Transverse colon (tissue), 4 donors: ENCODE data around the gene PPP2R2C. TPM values are rescaled to one million over a fixed set of nuclear protein-coding genes. Genes with fewer than 3 reads are reported as not detected.

Experiments
- DNase-seq: peaks from one replicate; pipeline ENCODE4 v3.0.0-alpha.2; 2019
- H3K27ac ChIP-seq, 4 donors: fragments of 200-600 bp; sonication (generic); 2 replicates each; pipeline ENCODE4 v1.5.1; 2016 to 2018; ENCODE audit warnings: inconsistent platforms in 4 of 4
- H3K27me3 ChIP-seq: fragments of 200-600 bp; sonication (generic); 2 replicates; pipeline ENCODE4 v1.5.1; 2017; ENCODE audit warnings: inconsistent platforms
- H3K36me3 ChIP-seq, 4 donors: fragments of 200-600 bp; sonication (generic); 2 replicates each; pipeline ENCODE4 v1.5.1; 2017 to 2019; ENCODE audit warnings: inconsistent platforms in 4 of 4
- H3K4me1 ChIP-seq, 4 donors: fragments of 200-600 bp; sonication (generic); 2 replicates each; pipeline ENCODE4 v1.5.1; 2017 to 2020; ENCODE audit warnings: inconsistent platforms in 4 of 4
- H3K4me3 ChIP-seq, 4 donors: fragments of 200-600 bp; sonication (generic); 1 replicate in 1 of 4; 2 replicates in 3 of 4; pipeline versions ENCODE4 v1.5.1 to v1.6.1; 2017 to 2019; ENCODE audit warnings: inconsistent platforms in 4 of 4
- H3K9me3 ChIP-seq, 2 donors: fragments of 200-600 bp; sonication (generic); 2 replicates each; pipeline ENCODE4 v1.5.1; 2017 to 2019; ENCODE audit warnings: inconsistent platforms in 2 of 2
- CTCF ChIP-seq, 5 experiments: fragments of 200-600 bp in 3 of 5; fragments of 450-650 bp in 2 of 5; sonication (generic) in 3 of 5; IDR thresholded peaks; 1 replicate in 2 of 5; 2 replicates in 3 of 5; pipeline ENCODE4 v1.5.1; 2016 to 2017; ENCODE audit warnings: antibody characterized with exemption in 5 of 5, inconsistent platforms in 3 of 5, mild to moderate bottlenecking in 2 of 5, moderate library complexity in 1 of 5
- EP300 ChIP-seq: sonication (generic); formaldehyde crosslinking; IDR thresholded peaks from one replicate; pipeline ENCODE4 v1.6.1; 2017; ENCODE audit warnings: antibody characterized with exemption, low read depth
- POLR2A ChIP-seq: fragments of 450-650 bp; IDR thresholded peaks from one replicate; pipeline ENCODE4 v1.6.1; 2016; ENCODE audit warnings: antibody characterized with exemption, mild to moderate bottlenecking, moderate library complexity
- POLR2AphosphoS5 ChIP-seq, 3 donors: sonication (generic); formaldehyde crosslinking; IDR thresholded peaks; one replicate each; pipeline ENCODE4 v1.6.1; 2016; ENCODE audit warnings: antibody characterized with exemption in 3 of 3
- WGBS, 2 donors: methylation state at CpG; one replicate each; pipeline ENCODE4 v1.1.5; 2018; ENCODE audit warnings: low coverage in 1 of 2; 5-methylcytosine and 5-hydroxymethylcytosine counted together
- in situ Hi-C, 4 donors: fragments of 200-750 bp; cut with MboI; loops; one replicate each; pipeline versions ENCODE4 v1.15.0 to v1.15.1; 2017; ENCODE audit warnings: low sequenced_read_pairs in 3 of 4, low pct_ligation_motif_present in 1 of 4, low pct_unique_long_range_greater_than_20kb in 1 of 4
- intact Hi-C: fragments of 100-400 bp; cut with DNase I; formaldehyde crosslinking; loops from one replicate; pipeline ENCODE4 v1.15.1; 2023; ENCODE audit warnings: low total_unique reads
- total RNA-seq, 4 donors: library from RNA; depleted of rRNA; stranded (reverse); fragments of >200 nt; gene quantifications; one replicate each; pipeline ENCODE4 v1.1.0, GENCODE V29; 2016

PPP2R2C gene
- total RNA-seq, 4 donors from 2014 or later: 0.27 to 8.8 (median 1.7) TPM

GRCh38 chr4:6278801-6279197 is 193.6 kb downstream of the PPP2R2C start:
- H3K4me3 ChIP-seq: no peak overlapping the region
- H3K27ac ChIP-seq: peak overlapping the region; percentile 47 to 94 (median 60)
- intact Hi-C loops: no loop called here

GRCh38 chr4:6277935-6278800 is 194.2 kb downstream of the PPP2R2C start:
- 71% methylated on average over 21 of the region's 21 CpGs; no CpG with 5 or more reads in 1 of the 2 donors for WGBS, 2 donors
- TF ChIP-seq POLR2A (no peak), CTCF (IDR thresholded peaks at IDR 0.05) (no peak), POLR2AphosphoS5 (IDR thresholded peaks at IDR 0.05) (no peak), EP300 (no peak)
- in situ Hi-C loops: no loop called here
- Histone ChIP-seq H3K4me1 (peaks cover 31 to 67% (median 46%) of the 10 kb centered on the region in 4 donors), H3K36me3 (no peaks in the 10 kb centered on the region), H3K27ac (peak overlapping the region; percentile 47 to 94 (median 60)), H3K9me3 (no peaks in the 10 kb centered on the region), H3K4me3 (no peak overlapping the region), H3K27me3 (no peaks in the 10 kb centered on the region)
- no peak for DNase-seq
- intact Hi-C loops: no loop called here

More at GRCh38 chr4:6278801-6279197, 193.6 kb downstream of the PPP2R2C start:
- H3K36me3 ChIP-seq: no peaks in the 10 kb centered on the region
- 22% methylated on average over 10 of the region's 10 CpGs; no CpG with 5 or more reads in 1 of the 2 donors for WGBS, 2 donors
- in situ Hi-C loops: no loop called here
- H3K27me3 ChIP-seq: no peaks in the 10 kb centered on the region
- H3K9me3 ChIP-seq: no peaks in the 10 kb centered on the region
- H3K4me1 ChIP-seq: peaks cover 25 to 61% (median 42%) of the 10 kb centered on the region in 4 donors
- no peak for TF ChIP-seq POLR2A
- TF ChIP-seq POLR2AphosphoS5 (IDR thresholded peaks at IDR 0.05): peak in 2 of 3 donors; percentile 25 to 33
- DNase-seq: peak; percentile 56

GRCh38 chr4:6277139-6277802 is 195.1 kb downstream of the PPP2R2C start:
- H3K36me3 ChIP-seq: no peaks in the 10 kb centered on the region
- peak overlapping the region; percentile 58 to 94 (median 60) for H3K27ac ChIP-seq
- WGBS, 2 donors: 76 to 89% methylated on average over 4 to 24 of the region's 24 CpGs
- peaks cover 37 to 67% (median 51%) of the 10 kb centered on the region in 4 donors for H3K4me1 ChIP-seq
- DNase-seq: no peak
- in situ Hi-C loops (no loop called here), intact Hi-C loops (no loop called here)
- no peak overlapping the region for H3K4me3 ChIP-seq
- no peak for TF ChIP-seq CTCF (IDR thresholded peaks at IDR 0.05)
- no peak for TF ChIP-seq POLR2AphosphoS5 (IDR thresholded peaks at IDR 0.05)
- TF ChIP-seq POLR2A: no peak
- no peak for TF ChIP-seq EP300
- no peaks in the 10 kb centered on the region for H3K9me3 ChIP-seq
- H3K27me3 ChIP-seq: no peaks in the 10 kb centered on the region

GRCh38 chr4:6275898-6276806 is 196.3 kb downstream of the PPP2R2C start:
- DNase-seq: peak; percentile 16
- H3K9me3 ChIP-seq: no peaks in the 10 kb centered on the region
- H3K27ac ChIP-seq: peak overlapping the region; percentile 58 to 94 (median 60)
- 71% methylated on average over 22 of the region's 22 CpGs; no CpG with 5 or more reads in 1 of the 2 donors for WGBS, 2 donors
- TF ChIP-seq POLR2A: no peak
- TF ChIP-seq POLR2AphosphoS5 (IDR thresholded peaks at IDR 0.05): no peak
- TF ChIP-seq EP300: no peak
- no peak for TF ChIP-seq CTCF (IDR thresholded peaks at IDR 0.05)
- peaks cover 48 to 67% (median 50%) of the 10 kb centered on the region in 4 donors for H3K4me1 ChIP-seq
- H3K27me3 ChIP-seq: no peaks in the 10 kb centered on the region
- no peaks in the 10 kb centered on the region for H3K36me3 ChIP-seq
- H3K4me3 ChIP-seq: no peak overlapping the region
- in situ Hi-C loops (no loop called here), intact Hi-C loops (no loop called here)
